Loucy (cell line): ENCODE measurements around the gene GSKIP.

Source experiments
- H2AFZ ChIP-seq: fragments of 200-600 bp; sonication (generic); 2 replicates; pipeline ENCODE4 v1.6.0; 2016; ENCODE audit warnings: antibody characterized with exemption, mild to moderate bottlenecking, low read length, moderate library complexity
- H3F3A ChIP-seq: fragments of 200-600 bp; 2 replicates; pipeline ENCODE4 v1.6.0; 2016; ENCODE audit warnings: antibody characterized with exemption, low read depth, mild to moderate bottlenecking
- H3K27me3 ChIP-seq: fragments of 200-600 bp; sonication (generic); 2 replicates; pipeline ENCODE4 v1.6.1; 2014; ENCODE audit warnings: low read length, mild to moderate bottlenecking; ENCODE audit not compliant: insufficient read depth, poor library complexity, severe bottlenecking
- H3K36me3 ChIP-seq: fragments of 200-600 bp; sonication (generic); 2 replicates; pipeline ENCODE4 v1.6.1; 2016; ENCODE audit warnings: low read length; ENCODE audit not compliant: insufficient read depth
- H3K4me1 ChIP-seq: fragments of 200-600 bp; sonication (generic); 2 replicates; pipeline ENCODE4 v1.5.1; 2014; ENCODE audit warnings: low read length, mild to moderate bottlenecking; ENCODE audit not compliant: insufficient read depth, poor library complexity, severe bottlenecking
- H3K4me2 ChIP-seq: fragments of 200-600 bp; sonication (generic); 2 replicates; pipeline ENCODE4 v1.6.0; 2014; ENCODE audit warnings: antibody characterized with exemption, low read length, low read depth, mild to moderate bottlenecking; ENCODE audit not compliant: poor library complexity, severe bottlenecking
- H3K4me3 ChIP-seq: fragments of 200-600 bp; sonication (generic); 2 replicates; pipeline ENCODE4 v1.5.1; 2014; ENCODE audit warnings: low read length, mild to moderate bottlenecking, mixed read lengths; ENCODE audit not compliant: poor library complexity, severe bottlenecking
- H3K79me2 ChIP-seq: fragments of 200-600 bp; sonication (generic); 2 replicates; pipeline ENCODE4 v1.6.1; 2014; ENCODE audit warnings: low read length; ENCODE audit not compliant: insufficient read depth
- H3K9ac ChIP-seq: fragments of 200-600 bp; sonication (generic); 2 replicates; pipeline ENCODE4 v1.6.0; 2014; ENCODE audit warnings: mild to moderate bottlenecking, low read depth, low read length, moderate library complexity; ENCODE audit not compliant: poor library complexity, severe bottlenecking
- H3K9me2 ChIP-seq: fragments of 200-600 bp; sonication (generic); replicated peaks from 2 replicates; pipeline ENCODE4 v1.6.1; 2016; ENCODE audit warnings: low read depth, low read length, mixed read lengths
- H3K9me3 ChIP-seq: fragments of 200-600 bp; sonication (generic); 2 replicates; pipeline ENCODE4 v1.6.1; 2014; ENCODE audit warnings: mild to moderate bottlenecking, antibody characterized with exemption, low read length, low read depth; ENCODE audit not compliant: insufficient read depth
- H4K20me1 ChIP-seq: fragments of 200-600 bp; sonication (generic); 2 replicates; pipeline ENCODE4 v1.6.0; 2014; ENCODE audit warnings: antibody characterized with exemption, low read length, mild to moderate bottlenecking; ENCODE audit not compliant: insufficient read depth, poor library complexity, severe bottlenecking
- CTCF ChIP-seq: fragments of 200-600 bp; sonication (generic); conservative IDR thresholded peaks from 2 replicates; pipeline ENCODE4 v1.5.1; 2014; ENCODE audit warnings: mild to moderate bottlenecking, antibody characterized with exemption, low read length
- EZH2phosphoT487 ChIP-seq: fragments of 200-600 bp; IDR thresholded peaks from 2 replicates; pipeline ENCODE4 v1.6.1; 2018; ENCODE audit warnings: antibody characterized with exemption, mild to moderate bottlenecking, moderate library complexity, borderline replicate concordance

GSKIP gene

GRCh38 chr14:96434040-96434439 lies 70.7 kb downstream of the GSKIP start:
- TF ChIP-seq CTCF (no peak), EZH2phosphoT487 (no peak)
- Histone ChIP-seq H3K9me2 (no peaks in the 10 kb centered on the region), H3K4me2 (no peak overlapping the region), H3K36me3 (no peaks in the 10 kb centered on the region), H3K27me3 (no peaks in the 10 kb centered on the region), H4K20me1 (no peaks in the 10 kb centered on the region), H3K9ac (no peak overlapping the region), H3K79me2 (no peaks in the 10 kb centered on the region), H3F3A (no peaks in the 10 kb centered on the region), H3K4me3 (no peak overlapping the region), H3K9me3 (no peaks in the 10 kb centered on the region), H3K4me1 (no peaks in the 10 kb centered on the region), H2AFZ (no peak overlapping the region)
